ENCODE results near the gene MAMDC2. TPM values are rescaled to one million over a fixed set of nuclear protein-coding genes. Genes with fewer than 3 reads are reported as not detected.

Gene MAMDC2
- total and polyA plus RNA-seq, 2 of the 4 experiments (the other 2 are of a cell fraction) = 5.0 to 5.2 TPM

DNA sequence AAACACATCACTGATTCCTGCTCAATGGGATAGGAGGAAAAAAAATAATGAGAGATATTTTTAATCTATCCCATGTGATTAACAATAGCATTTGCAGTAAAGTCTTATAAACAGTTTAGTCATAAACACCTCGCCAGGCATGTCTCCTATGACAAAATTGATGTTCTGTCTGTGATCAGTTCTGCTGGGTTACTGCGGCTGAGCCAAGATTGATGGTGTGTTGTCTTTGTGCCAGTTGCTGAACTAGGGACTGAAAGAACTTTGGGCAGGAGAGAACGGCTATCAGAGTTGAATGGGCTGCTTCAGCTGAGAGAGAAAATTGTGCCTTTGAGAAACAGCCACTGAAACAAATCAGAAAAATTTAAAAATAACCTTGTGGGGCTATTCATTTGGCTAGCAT is 37.3 kb upstream of the MAMDC2 start:
- Histone ChIP-seq H3K27ac (ENCODE audit: insufficient read depth, low read length) (no peak overlapping the region), H4K20me1 (ENCODE audit: insufficient read depth, low read length) (no peaks in the 10 kb centered on the region; the same call in 1 of the 2 replicates)
- WGBS, 2 experiments (ENCODE audit: extremely low coverage in 2 of 2, insufficient read length in 1 of 2) = 20% methylated on average over 1 of the region's 3 CpGs; no CpG with 5 or more reads in 1 of the 2 experiments

More for the DNA sequence above, 37.3 kb upstream of the MAMDC2 start:
- 0 out of 2 replicates have a peak overlapping the region, but pooled peaks have one; percentile 8 for H3K14ac ChIP-seq (replicated peaks; ENCODE audit: low read depth, low read length)
- ChIA-PET POLR2A (ENCODE audit: unreplicated experiment) (interaction anchor here (0.5 kb wide), 1 partner anchor 260 kb away, joined by 4 read pairs; no protein-coding TSS in a partner anchor), CTCF (no interaction called here)
- H4K91ac ChIP-seq (ENCODE audit: insufficient read depth, low read depth, low read length) = no peak overlapping the region
- peak; percentile 25 for ATAC-seq (ENCODE audit: low read depth)
- no peaks in the 10 kb centered on the region for H3K36me3 ChIP-seq (ENCODE audit: control insufficient read depth, insufficient read depth, low read length)
- no peak overlapping the region for H3K9ac ChIP-seq (ENCODE audit: low read depth, low read length)
- peak overlapping the region; percentile 32; the same call in 1 of the 2 replicates for H3K4ac ChIP-seq (ENCODE audit: low read depth, low read length)
- in situ Hi-C loops (cut with MboI; ENCODE audit: low sequenced_read_pairs) = no loop called here
- dilution Hi-C loops (cut with HindIII; ENCODE audit: low sequenced_read_pairs, unreplicated experiment) = no loop called here
- no peak overlapping the region for H3K4me3 ChIP-seq (ENCODE audit: insufficient read depth, low read depth, low read length)
- peak overlapping the region; percentile 15; the same call in 1 of the 2 replicates for H3K18ac ChIP-seq (ENCODE audit: low read depth, low read length)
- no peaks in the 10 kb centered on the region for H3K9me1 ChIP-seq (ENCODE audit: insufficient read depth, low read length)
- H3K23ac ChIP-seq (ENCODE audit: low read depth, low read length) = no peak overlapping the region; the same call in 1 of the 2 replicates
- H3K4me2 ChIP-seq (ENCODE audit: low read depth, low read length) = no peak overlapping the region; the same call in 1 of the 2 replicates
- peak overlapping the region; percentile 30; the same call in 1 of the 2 replicates for H2BK20ac ChIP-seq (ENCODE audit: low read depth, low read length)
- peak overlapping the region; percentile 26; the same call in 1 of the 2 replicates for H2BK120ac ChIP-seq (ENCODE audit: low read depth, low read length)
- H3K79me1 ChIP-seq (ENCODE audit: low read depth in 1 of 2, low read length in 2 of 2) = no peaks in the 10 kb centered on the region
- no TSS peak for BruUV-seq (replicated peaks)
- no peaks in the 10 kb centered on the region for H3K9me3 ChIP-seq (ENCODE audit: control insufficient read depth, insufficient read depth, low read length)
- H2AK5ac ChIP-seq (ENCODE audit: low read depth, low read length) = no peak overlapping the region
- H2AFZ ChIP-seq (replicated peaks; ENCODE audit: low read length, poor library complexity) = peak overlapping the region; percentile 38
- H3K56ac ChIP-seq (ENCODE audit: extremely low read depth, insufficient read depth, low read length) = no peak overlapping the region
- peak overlapping the region; percentile 18; the same call in 1 of the 2 replicates for H4K5ac ChIP-seq (ENCODE audit: low read depth, low read length)
- H2BK5ac ChIP-seq (ENCODE audit: low read depth, low read length, poor library complexity, severe bottlenecking) = no peak overlapping the region
- H4K8ac ChIP-seq (ENCODE audit: low read depth in 2 of 2, low read length in 2 of 2) = no peak overlapping the region
- no peak for TF ChIP-seq SMC3 (IDR thresholded peaks at IDR 0.05; ENCODE audit: low read depth, low read length)
- no peak for TF ChIP-seq MAZ (IDR thresholded peaks at IDR 0.05; ENCODE audit: borderline replicate concordance, low read depth, low read length)
- no peak for TF ChIP-seq CEBPB (IDR thresholded peaks at IDR 0.05; ENCODE audit: low read depth, low read length)
- no peak for TF ChIP-seq RCOR1 (IDR thresholded peaks at IDR 0.05; ENCODE audit: insufficient replicate concordance, low read length)
- TF ChIP-seq NFE2L2 (IDR thresholded peaks at IDR 0.05; ENCODE audit: low read depth, low read length) = no peak
- TF ChIP-seq, protein P1, sequence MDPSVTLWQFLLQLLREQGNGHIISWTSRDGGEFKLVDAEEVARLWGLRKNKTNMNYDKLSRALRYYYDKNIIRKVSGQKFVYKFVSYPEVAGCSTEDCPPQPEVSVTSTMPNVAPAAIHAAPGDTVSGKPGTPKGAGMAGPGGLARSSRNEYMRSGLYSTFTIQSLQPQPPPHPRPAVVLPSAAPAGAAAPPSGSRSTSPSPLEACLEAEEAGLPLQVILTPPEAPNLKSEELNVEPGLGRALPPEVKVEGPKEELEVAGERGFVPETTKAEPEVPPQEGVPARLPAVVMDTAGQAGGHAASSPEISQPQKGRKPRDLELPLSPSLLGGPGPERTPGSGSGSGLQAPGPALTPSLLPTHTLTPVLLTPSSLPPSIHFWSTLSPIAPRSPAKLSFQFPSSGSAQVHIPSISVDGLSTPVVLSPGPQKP (IDR thresholded peaks at IDR 0.05; ENCODE audit: borderline replicate concordance, low read depth, low read length) = no peak
- TF ChIP-seq, protein P2, sequence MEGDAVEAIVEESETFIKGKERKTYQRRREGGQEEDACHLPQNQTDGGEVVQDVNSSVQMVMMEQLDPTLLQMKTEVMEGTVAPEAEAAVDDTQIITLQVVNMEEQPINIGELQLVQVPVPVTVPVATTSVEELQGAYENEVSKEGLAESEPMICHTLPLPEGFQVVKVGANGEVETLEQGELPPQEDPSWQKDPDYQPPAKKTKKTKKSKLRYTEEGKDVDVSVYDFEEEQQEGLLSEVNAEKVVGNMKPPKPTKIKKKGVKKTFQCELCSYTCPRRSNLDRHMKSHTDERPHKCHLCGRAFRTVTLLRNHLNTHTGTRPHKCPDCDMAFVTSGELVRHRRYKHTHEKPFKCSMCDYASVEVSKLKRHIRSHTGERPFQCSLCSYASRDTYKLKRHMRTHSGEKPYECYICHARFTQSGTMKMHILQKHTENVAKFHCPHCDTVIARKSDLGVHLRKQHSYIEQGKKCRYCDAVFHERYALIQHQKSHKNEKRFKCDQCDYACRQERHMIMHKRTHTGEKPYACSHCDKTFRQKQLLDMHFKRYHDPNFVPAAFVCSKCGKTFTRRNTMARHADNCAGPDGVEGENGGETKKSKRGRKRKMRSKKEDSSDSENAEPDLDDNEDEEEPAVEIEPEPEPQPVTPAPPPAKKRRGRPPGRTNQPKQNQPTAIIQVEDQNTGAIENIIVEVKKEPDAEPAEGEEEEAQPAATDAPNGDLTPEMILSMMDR (conservative IDR thresholded peaks at IDR 0.05; ENCODE audit: low read depth, low read length) = no peak
- TF ChIP-seq MXI1 (IDR thresholded peaks at IDR 0.05; ENCODE audit: borderline replicate concordance, low read depth, low read length) = no peak
- no peak for TF ChIP-seq RFX5 (IDR thresholded peaks at IDR 0.05; ENCODE audit: low read depth, low read length)
- no peak for TF ChIP-seq BHLHE40 (IDR thresholded peaks at IDR 0.05; ENCODE audit: low read depth, low read length)
- TF ChIP-seq CHD1 (IDR thresholded peaks at IDR 0.05; ENCODE audit: low read depth, low read length) = no peak
- no peak for TF ChIP-seq MAFK (IDR thresholded peaks at IDR 0.05; ENCODE audit: low read depth, low read length)
- no peak for TF ChIP-seq POLR2A (IDR thresholded peaks at IDR 0.05; ENCODE audit: low read depth, low read length)
- TF ChIP-seq RAD21 (IDR thresholded peaks at IDR 0.05; ENCODE audit: low read length) = no peak
- TF ChIP-seq FOS (IDR thresholded peaks at IDR 0.05; ENCODE audit: low read depth, low read length) = no peak
- TF ChIP-seq, protein P3, sequence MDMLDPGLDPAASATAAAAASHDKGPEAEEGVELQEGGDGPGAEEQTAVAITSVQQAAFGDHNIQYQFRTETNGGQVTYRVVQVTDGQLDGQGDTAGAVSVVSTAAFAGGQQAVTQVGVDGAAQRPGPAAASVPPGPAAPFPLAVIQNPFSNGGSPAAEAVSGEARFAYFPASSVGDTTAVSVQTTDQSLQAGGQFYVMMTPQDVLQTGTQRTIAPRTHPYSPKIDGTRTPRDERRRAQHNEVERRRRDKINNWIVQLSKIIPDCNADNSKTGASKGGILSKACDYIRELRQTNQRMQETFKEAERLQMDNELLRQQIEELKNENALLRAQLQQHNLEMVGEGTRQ (IDR thresholded peaks at IDR 0.05; ENCODE audit: low read depth, low read length) = no peak
- H3K4me1 ChIP-seq (ENCODE audit: control insufficient read depth, insufficient read depth, low read length) = peaks cover 12% of the 10 kb centered on the region
- H2AK9ac ChIP-seq (replicated peaks; ENCODE audit: low read depth, low read length, poor library complexity) = no peak overlapping the region
- H2BK15ac ChIP-seq (ENCODE audit: low read depth, low read length) = no peak overlapping the region
- H3K27me3 ChIP-seq (ENCODE audit: control insufficient read depth, insufficient read depth, low read length) = no peaks in the 10 kb centered on the region
- DNase-seq = peak; percentile 25
- intact Hi-C loops (cut with micrococcal nuclease) = no loop called here

Data from IMR-90 (cell line).